ACC112 (cell line): ENCODE results near the gene IL17B.

Source experiments
- H2AFZ ChIP-seq: fragments of 200-600 bp; sonication (generic); one replicate; pipeline ENCODE4 v1.6.0; 2017; ENCODE audit warnings: antibody characterized with exemption, low read length; ENCODE audit not compliant: unreplicated experiment
- H3K27ac ChIP-seq: fragments of 200-600 bp; sonication (generic); 2 replicates; pipeline ENCODE4 v1.5.1; 2014; ENCODE audit warnings: low read depth, mild to moderate bottlenecking, antibody characterized with exemption, low read length, moderate library complexity
- H3K27me3 ChIP-seq: fragments of 200-600 bp; sonication (generic); 2 replicates; pipeline ENCODE4 v1.6.1; 2014; ENCODE audit warnings: mild to moderate bottlenecking, antibody characterized with exemption, low read length, moderate library complexity, mixed read lengths; ENCODE audit not compliant: insufficient read depth
- H3K36me3 ChIP-seq: fragments of 200-600 bp; sonication (generic); 2 replicates; pipeline ENCODE4 v1.6.1; 2016; ENCODE audit warnings: mild to moderate bottlenecking, antibody characterized with exemption, low read length, moderate library complexity, mixed read lengths; ENCODE audit not compliant: insufficient read depth
- H3K4me1 ChIP-seq: fragments of 200-600 bp; sonication (generic); one replicate; pipeline ENCODE4 v1.6.1; 2016; ENCODE audit warnings: low read length, mixed read lengths; ENCODE audit not compliant: insufficient read depth, unreplicated experiment, control insufficient read depth
- H3K4me3 ChIP-seq: fragments of 200-600 bp; sonication (generic); 2 replicates; pipeline ENCODE4 v1.5.1; 2014; ENCODE audit warnings: mild to moderate bottlenecking, low read depth, low read length
- H3K79me2 ChIP-seq: fragments of 200-600 bp; sonication (generic); one replicate; pipeline ENCODE4 v1.6.0; 2016; ENCODE audit warnings: low read length; ENCODE audit not compliant: control insufficient read depth, unreplicated experiment, insufficient read depth

IL17B gene

DNA sequence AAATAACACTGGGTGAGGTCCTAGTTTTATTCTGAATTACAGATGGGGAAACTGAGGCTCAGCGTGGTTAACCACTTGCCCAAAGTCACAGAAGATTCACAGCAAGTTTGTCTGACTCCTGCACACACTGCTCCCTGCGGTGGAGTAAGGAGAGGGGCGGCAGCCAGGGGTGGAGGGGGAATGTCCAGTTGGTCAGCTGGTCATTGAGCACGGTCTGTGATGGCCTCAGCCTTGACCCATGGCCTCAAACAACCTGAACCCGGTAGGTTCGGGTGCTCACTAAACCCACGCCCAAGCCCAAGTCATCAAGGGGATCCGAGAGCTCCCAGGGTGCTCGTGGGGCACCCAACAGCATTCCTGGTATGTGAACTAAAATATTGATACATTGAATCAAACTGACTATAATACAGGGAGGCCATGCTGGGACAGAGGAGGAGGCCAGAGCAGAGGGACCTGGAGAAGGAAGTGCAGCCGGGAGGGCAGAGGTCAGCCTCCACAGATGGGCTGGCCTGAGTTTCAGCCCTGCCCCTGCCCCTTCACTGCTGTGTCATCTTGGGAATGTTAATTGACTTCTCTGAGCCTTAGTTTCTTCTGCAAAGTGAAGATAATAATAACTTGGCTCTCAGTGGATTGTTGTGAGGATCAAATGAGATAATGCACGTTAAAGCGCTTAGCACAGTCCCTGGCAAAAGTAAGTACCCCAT, 3.6 kb upstream of the IL17B start:
- Histone ChIP-seq H3K4me3 (no peak overlapping the region), H3K27ac (no peak overlapping the region), H3K4me1 (peaks cover 7% of the 10 kb centered on the region), H2AFZ (no peak overlapping the region), H3K36me3 (no peaks in the 10 kb centered on the region), H3K27me3 (no peaks in the 10 kb centered on the region), H3K79me2 (no peaks in the 10 kb centered on the region)

GRCh38 chr5:149381986-149382338, 2.9 kb upstream of the IL17B start:
- no peak overlapping the region for H3K4me3 ChIP-seq
- peaks cover 2% of the 10 kb centered on the region for H3K4me1 ChIP-seq
- no peaks in the 10 kb centered on the region for H3K27me3 ChIP-seq
- H3K27ac ChIP-seq = no peak overlapping the region
- no peaks in the 10 kb centered on the region for H3K36me3 ChIP-seq
- H2AFZ ChIP-seq = no peak overlapping the region
- no peaks in the 10 kb centered on the region for H3K79me2 ChIP-seq

GRCh38 chr5:149381261-149381985, 2.3 kb upstream of the IL17B start:
- no peak overlapping the region for H3K27ac ChIP-seq
- no peak overlapping the region for H3K4me3 ChIP-seq
- H3K79me2 ChIP-seq = no peaks in the 10 kb centered on the region
- no peaks in the 10 kb centered on the region for H3K27me3 ChIP-seq
- no peak overlapping the region for H2AFZ ChIP-seq
- H3K36me3 ChIP-seq = no peaks in the 10 kb centered on the region
- H3K4me1 ChIP-seq = no peaks in the 10 kb centered on the region

- Histone ChIP-seq H3K27ac (no peak overlapping the region), H3K79me2 (no peaks in the 10 kb centered on the region), H3K4me3 (no peak overlapping the region), H3K4me1 (no peaks in the 10 kb centered on the region), H3K27me3 (no peaks in the 10 kb centered on the region), H3K36me3 (no peaks in the 10 kb centered on the region), H2AFZ (no peak overlapping the region)
Observed at GRCh38 chr5:149380466-149381121, 1.5 kb upstream of the IL17B start.

GRCh38 chr5:149379818-149380374, 804 bp upstream of the IL17B start:
- Histone ChIP-seq H3K4me1 (no peaks in the 10 kb centered on the region), H3K27ac (no peak overlapping the region), H3K27me3 (no peaks in the 10 kb centered on the region), H3K4me3 (no peak overlapping the region), H3K36me3 (no peaks in the 10 kb centered on the region), H3K79me2 (no peaks in the 10 kb centered on the region), H2AFZ (no peak overlapping the region)

- Histone ChIP-seq H3K36me3 (no peaks in the 10 kb centered on the region), H2AFZ (no peak overlapping the region), H3K4me3 (no peak overlapping the region), H3K79me2 (no peaks in the 10 kb centered on the region), H3K27me3 (no peaks in the 10 kb centered on the region), H3K27ac (no peak overlapping the region), H3K4me1 (no peaks in the 10 kb centered on the region)
Observed at GRCh38 chr5:149378241-149378820, 761 bp downstream of the IL17B start.

- Histone ChIP-seq H3K27me3 (no peaks in the 10 kb centered on the region), H3K27ac (no peak overlapping the region), H3K36me3 (no peaks in the 10 kb centered on the region), H3K4me1 (no peaks in the 10 kb centered on the region), H3K79me2 (no peaks in the 10 kb centered on the region), H3K4me3 (no peak overlapping the region), H2AFZ (no peak overlapping the region)
Observed at GRCh38 chr5:149376711-149377447, 2.2 kb downstream of the IL17B start.

- no peaks in the 10 kb centered on the region for H3K36me3 ChIP-seq
- no peak overlapping the region for H3K4me3 ChIP-seq
- no peak overlapping the region for H2AFZ ChIP-seq
- H3K27ac ChIP-seq = no peak overlapping the region
- no peaks in the 10 kb centered on the region for H3K4me1 ChIP-seq
- H3K79me2 ChIP-seq = no peaks in the 10 kb centered on the region
- no peaks in the 10 kb centered on the region for H3K27me3 ChIP-seq
Observed at GRCh38 chr5:149376104-149376503, 3.0 kb downstream of the IL17B start.

GRCh38 chr5:149375434-149375833, 3.7 kb downstream of the IL17B start:
- Histone ChIP-seq H3K79me2 (no peaks in the 10 kb centered on the region), H2AFZ (no peak overlapping the region), H3K27me3 (no peaks in the 10 kb centered on the region), H3K4me1 (no peaks in the 10 kb centered on the region), H3K4me3 (no peak overlapping the region), H3K36me3 (no peaks in the 10 kb centered on the region), H3K27ac (no peak overlapping the region)

DNA sequence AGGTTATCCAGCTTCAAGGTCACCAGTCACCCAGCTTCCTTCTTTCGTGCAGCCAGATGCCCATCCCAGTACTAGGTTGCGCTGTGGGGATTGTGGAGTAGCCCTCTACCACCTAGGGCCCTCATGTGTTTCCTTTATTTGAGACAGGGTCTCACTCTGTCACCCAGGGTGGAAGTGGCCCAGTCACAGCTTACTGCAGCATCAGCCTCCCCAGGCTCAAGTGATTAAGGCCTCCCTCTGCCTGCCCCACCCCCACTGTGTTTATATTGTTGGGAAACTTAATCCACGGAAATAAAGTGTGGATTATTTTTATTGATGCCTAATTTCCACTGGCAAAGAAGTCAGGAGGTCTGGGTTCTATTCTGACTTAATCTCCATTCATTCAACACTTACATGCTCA, 4.3 kb downstream of the IL17B start:
- Histone ChIP-seq H3K36me3 (no peaks in the 10 kb centered on the region), H3K79me2 (no peaks in the 10 kb centered on the region)

More for the DNA sequence above, 4.3 kb downstream of the IL17B start:
- no peak overlapping the region for H3K27ac ChIP-seq
- no peak overlapping the region for H2AFZ ChIP-seq
- no peaks in the 10 kb centered on the region for H3K27me3 ChIP-seq
- H3K4me3 ChIP-seq = no peak overlapping the region
- H3K4me1 ChIP-seq = no peaks in the 10 kb centered on the region
